ENCODE results near the gene ETV3L.
"Not testable (repeated sequence)": the region's sequence is repeated elsewhere in the genome, so short reads cannot be mapped to it uniquely, and the experiment has no call there.

ETV3L gene

DNA sequence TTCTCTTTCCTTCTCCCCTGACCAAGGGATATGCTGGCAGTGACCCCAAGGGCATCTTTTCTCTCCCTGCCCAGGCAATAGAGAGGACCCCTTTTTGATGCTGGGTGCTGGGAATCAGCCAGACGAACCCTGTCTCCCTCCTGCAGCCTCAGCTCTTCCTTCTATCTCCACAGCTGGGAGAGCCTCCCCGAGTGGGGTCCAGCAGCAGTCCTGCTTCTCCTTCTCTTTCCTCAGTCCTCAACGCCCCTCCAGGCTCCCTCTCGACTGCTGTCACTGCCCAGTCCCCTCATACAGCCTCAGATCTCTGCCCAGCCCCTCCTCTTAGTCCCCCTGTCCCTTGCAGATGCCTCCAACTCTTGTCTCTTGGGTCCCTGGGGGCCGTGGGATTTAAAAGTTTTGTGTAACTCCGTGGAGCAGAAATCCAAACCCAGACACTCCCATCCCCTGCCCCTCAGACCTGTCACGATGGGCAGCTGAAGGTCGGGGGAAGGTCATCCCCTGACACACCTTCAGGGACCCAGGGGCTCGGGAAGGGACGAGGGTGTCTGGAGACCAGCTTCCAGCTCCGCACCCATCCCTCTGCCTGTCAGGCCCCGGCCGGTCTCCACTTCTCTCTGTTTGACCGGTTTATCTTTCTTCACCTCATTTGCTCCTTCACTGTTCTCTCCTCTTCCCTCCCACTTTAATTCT, 5.8 kb upstream of the ETV3L start:
- no peak for DNase-seq (ENCODE audit: low read depth in 2 of 2)

DNA sequence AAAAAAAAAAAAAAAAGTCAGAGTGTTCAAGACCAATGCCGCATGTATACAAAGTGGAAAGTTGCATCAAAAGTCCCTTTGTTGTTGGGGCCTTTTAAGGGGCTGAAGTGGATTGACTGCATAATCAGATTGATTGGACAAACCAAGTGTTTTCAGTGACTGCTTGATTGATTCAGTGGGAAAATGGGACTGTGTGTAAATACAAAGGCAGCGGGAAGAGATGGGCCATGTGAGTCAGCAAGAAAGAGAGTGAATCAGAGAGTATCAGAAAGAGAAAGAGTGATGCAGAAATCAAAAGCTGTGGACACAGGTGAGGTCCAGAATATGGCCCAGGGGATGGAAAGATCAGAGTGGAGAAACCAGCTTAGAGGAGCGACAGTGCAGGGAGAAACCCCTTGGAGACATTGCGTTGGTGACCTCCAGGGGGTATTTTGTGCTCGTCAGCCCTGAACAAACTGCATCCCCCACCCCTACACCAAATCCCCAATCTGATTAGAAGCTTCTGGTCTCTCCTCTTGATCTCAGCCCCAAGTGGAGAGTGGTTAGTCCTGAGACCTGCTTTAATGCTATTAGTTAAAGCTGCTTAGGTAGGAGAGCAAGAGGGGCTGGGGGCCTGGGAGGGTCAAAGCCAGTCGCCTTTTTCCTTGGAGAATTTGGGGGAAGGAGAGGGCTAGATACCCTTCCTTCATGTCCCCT, 5.1 kb upstream of the ETV3L start:
- no peak for DNase-seq (ENCODE audit: low read depth in 2 of 2)

DNA sequence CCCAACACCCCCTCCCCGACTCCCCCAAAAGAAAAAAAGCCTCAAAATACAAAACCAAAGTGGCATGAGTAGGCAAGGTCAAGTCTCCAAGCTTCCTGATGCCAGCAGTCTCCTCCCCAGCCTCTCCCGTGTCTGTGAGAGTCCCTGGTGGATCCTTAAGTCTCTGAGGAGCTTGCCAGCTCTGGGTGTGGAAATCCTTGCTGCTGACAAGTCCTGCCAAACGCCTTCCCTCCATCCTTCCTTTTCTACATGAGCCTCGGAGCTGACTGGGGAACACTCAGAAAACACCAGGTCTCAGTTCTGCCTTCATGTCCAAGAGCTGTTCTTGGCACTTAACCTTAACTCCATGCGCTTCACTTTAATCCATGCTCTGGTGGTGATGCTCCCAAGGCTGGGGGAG, 3.7 kb upstream of the ETV3L start:
- DNase-seq (ENCODE audit: low read depth in 2 of 2) = no peak

DNA sequence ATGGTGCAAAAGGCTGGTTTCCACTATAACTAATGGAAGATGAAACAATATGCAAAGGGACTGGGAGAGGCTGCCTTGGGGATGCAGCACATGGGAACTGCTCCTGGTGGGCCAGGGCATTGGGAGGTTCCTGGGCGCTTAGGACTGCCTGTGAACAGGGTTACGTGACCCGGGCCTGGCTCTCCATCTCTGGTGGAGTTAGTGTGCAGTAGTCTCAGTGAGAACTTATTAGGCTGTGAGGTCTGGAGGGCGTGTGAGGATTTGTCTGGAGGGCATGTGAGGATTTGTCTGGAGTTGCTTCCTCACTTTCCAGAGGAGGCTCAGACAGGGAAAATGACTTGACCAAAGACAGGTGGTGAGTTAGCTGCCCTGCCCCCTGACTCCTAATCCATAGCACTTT, 1.5 kb upstream of the ETV3L start:
- no peak for DNase-seq (ENCODE audit: low read depth in 2 of 2)

DNA sequence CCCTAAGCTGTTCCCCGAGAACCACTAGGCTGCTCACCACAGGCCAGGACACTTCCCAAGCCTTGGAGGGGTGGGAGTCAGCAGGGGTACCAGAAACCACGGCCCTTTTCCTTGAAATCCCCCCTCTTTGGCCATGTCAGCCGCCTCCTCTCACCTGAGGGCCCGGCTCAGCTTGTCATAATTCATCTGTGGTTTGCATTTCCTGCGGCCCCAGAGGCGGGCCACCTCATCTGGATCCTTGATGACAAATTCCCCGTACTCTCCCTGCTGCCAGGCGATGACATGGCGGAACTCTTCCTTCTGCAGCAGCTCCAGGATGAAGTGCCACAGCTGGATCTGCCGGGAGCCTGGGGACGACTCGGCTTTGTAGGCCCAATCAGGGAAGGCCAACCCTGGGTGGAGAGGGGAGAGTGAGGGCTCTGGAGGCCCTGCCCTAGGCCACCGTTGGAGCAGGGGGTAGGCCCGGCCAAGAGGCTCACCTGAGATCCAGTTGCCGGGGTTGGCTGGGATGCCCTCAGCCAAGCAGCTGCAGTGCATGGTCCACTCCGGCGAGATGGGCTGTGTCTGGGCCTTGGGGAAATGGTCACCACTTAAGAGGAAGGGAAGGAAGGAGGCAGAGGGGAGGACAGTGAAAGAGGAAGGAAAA, 498 bp downstream of the ETV3L start:
- not testable (repeated sequence) for DNase-seq (ENCODE audit: low read depth in 2 of 2)

DNA sequence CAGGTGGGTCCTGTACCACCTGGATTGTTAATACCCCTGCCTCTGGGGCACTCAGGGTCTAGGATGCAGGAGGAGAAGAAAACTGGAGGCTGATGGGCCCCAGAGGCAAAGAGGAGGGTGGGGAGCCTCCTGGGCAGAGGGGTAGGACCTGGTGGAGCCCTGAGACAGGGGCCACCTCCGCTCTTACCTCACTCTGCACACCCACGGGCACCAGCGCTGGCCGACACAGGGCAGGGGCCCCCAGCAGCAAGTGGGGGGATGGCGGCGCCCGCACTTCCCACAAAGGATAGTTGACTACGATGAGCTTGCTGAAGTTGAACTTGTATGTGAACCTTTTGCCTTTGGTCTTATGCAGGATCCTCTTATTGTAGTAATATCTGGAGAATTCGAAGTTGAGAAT, 1.1 kb downstream of the ETV3L start:
- DNase-seq (ENCODE audit: low read depth in 2 of 2) = no peak

DNA sequence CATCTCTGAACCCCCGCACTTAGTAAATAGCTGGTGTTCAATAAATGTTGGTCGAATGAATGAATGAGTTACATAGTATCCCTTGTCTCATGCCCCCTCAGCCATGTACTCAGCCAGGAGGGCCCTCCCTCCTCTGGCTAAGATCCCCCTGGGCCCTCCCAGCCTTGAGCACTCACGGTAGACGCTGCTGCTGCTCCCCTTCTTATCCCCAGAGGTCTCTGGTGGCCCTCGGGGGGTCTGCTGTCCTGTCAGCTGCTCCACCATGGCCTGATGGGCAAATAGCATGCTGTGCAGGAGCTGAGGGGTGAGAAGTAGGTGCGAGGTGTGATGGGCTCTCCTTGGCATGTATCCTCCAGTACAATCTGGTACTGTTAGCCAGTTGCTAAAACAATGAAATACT, 1.9 kb downstream of the ETV3L start:
- no peak for DNase-seq (ENCODE audit: low read depth in 2 of 2)

DNA sequence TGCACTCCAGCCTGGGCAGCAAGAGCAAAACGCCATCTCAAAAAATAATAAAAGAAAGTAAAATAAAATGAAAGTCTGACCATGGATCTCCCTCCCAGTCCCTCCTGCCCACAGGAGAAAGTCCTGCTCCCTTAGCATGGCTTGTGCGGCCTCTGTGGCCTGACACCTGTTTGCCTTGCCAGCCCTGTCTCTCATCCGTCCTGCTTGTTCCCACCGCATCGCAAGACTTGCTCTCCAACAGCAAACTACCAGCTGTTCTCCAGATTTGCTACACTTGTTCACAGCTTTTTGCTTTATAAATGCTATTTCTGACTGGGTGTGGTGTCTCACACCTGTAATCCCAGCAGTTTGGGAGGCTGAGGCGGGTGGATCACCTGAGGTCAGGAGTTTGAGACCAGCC, 2.7 kb downstream of the ETV3L start:
- DNase-seq (ENCODE audit: low read depth in 2 of 2) = no peak

DNA sequence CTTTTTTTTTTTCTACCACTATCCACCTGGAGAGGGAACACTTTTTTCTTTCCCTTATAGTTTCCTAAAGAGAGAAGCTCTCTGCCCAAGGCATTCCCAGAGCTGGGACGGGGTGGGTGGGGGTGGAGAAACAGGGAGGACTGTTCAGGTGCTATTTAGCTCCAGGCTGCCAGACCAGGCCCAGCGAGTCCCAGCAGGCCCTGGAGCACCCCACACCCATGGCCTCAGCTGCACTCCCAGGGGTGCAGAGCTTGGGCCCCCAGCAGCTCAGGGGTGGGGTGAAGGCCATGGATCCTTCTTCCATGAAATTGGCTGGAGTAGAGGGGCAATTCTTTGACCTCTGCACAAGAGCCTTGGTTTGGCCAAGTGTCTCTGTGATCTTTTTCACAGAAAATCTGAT, 4.1 kb downstream of the ETV3L start:
- DNase-seq (ENCODE audit: low read depth in 2 of 2) = no peak

DNA sequence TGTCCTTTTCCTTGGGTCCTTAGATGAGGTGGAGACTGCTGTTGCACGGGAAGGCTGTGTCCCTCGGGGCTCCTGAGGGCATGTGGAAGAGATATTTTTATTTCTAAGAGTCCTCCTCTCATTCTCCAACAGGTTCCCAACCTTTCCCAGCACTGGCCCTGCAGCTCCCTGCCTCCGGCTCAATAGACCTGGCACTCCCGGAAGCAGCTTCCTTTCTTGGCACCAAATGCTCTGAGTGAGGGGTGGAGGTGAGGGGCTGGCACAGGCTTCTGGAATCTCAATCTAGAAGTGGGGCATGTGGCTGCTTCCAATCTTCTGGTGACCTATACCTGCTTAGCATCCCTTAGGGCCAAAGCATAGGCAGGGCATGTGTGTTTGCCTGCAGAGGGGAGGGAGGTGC, 4.5 kb downstream of the ETV3L start:
- DNase-seq (ENCODE audit: low read depth in 2 of 2) = no peak

DNA sequence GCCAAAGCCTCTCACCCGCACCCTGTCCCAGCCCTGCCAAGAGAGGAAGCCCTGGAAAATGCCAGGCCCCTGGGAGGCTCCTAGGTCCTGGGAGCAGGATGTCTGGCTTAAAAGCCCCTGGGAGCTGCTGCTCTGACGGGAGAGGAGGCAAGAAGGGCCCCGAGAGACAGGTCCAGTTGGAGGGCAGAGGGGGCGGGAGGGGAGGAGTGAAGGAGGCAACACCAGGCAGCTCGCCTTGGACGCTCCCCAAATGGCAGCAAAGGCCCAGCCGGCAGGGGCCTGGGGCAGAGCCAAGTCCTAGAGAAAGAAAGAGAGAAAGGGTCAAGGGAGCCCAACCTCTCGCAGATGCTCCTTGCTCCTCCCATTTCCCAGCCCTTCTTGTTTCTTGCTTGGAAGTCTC, 6.8 kb downstream of the ETV3L start:
- DNase-seq (ENCODE audit: low read depth in 2 of 2) = no peak

DNA sequence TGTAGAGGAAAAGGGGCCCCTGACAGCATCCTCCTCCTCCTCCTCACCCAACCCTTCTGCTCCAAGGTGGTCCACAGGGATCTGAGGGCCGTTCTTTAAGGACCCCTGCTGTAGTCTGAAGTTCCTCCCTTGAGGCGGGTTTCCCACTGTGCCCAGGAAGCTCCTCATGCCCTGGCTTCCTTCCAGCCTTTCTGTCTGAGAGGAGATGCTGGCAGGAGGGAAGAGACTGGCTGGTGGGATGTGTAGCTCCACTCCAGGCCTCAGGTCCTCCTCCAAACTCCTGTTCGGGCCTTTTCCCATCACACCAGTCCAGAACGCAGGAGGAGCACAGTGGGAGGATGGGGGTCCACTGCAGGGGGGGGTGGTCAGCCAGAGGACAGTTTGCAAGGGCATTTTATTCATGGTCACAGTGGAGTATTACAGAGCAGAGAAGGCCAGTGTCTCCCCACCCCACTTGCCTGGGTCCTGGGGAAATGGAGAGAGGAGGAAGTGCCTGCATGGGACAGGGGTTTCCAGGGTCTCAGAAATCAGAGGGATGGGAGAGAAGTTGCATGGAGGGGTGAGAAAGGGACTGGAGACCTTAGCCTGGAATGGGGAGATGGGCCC, 7.8 kb downstream of the ETV3L start:
- no peak for DNase-seq (ENCODE audit: low read depth in 2 of 2)

DNA sequence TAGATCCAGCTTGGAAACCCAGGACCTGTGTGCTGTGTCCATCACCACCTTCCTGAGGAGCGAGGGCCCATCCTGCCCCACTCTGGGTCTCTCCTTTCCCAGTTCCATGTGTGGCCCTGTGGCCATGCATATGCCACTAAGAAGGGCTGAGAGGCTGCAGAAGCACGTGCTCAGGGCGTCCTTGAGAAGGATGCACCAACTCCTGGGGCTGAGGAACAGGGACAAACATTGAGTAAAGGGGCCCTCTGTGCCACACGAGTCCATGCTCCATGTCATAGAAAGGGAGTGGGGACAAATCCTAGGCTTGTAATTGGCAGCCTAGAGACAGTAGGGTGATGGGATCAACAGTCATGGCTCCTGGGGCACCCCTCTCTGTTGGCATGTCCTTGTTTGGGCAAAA, 8.4 kb downstream of the ETV3L start:
- no peak for DNase-seq (ENCODE audit: low read depth in 2 of 2)

DNA sequence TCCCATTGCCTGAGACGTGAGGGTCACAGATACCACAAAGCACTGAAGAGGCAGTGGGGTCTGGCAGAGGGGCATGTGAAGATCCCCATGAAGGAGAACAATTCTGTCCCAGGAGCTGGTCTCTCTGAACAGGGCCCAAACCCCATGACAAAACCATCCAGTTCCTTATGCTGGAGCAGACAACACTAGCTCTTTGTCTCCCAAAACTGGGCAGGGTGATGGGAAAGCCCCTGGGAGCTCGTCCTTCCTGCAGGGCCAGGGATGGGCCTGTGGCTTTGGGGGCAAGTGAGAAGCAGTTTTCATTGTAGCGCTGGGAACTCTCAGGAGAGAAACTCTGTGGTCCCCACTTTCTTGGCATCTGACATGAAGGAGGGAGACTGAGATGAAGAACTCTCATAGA, 8.8 kb downstream of the ETV3L start:
- no peak for DNase-seq (ENCODE audit: low read depth in 2 of 2)

DNA sequence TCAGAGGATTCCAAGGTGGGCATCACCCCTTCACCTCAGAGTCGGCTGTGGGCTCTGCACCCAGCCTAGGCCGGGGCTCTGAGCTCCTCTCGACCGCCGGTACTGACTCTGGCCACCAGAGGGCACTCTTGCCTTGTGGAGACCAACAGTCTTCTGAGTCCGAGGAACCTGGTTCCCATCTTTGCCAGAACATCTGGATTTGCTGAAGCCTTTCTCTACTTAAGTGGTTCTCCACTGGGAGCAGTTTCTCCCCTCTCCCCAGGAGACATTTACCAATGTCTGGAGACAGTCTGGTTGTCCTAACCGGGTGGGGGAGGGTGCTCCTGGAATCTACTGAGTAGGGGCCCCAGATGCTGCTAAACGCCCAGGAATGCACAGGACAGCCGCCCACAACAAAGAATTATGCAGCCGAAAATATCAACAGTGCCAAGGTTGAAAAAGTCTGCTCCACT, 9.4 kb downstream of the ETV3L start:
- DNase-seq (ENCODE audit: low read depth in 2 of 2) = peak; percentile 70 to 83

DNA sequence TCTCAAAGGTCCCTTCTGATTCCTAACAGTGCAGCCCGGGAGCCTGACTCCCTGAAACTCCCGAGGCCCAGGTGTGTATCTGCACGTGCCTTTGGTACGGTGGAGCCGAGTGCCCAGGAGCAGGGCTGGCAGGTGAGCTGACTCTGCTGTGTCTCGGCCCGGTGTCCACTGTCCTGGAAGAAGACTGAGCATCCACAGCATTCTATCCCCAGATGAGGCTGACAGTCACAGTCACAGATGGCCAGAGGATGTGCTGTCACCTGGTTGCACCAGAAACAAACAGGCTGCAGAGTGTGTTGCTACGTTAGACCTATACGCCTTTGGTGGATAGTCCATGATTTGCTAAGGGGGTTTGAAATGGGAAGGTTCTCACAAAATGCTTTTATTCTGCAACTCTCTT, 9.8 kb downstream of the ETV3L start:
- DNase-seq (ENCODE audit: low read depth in 2 of 2) = no peak

DNA sequence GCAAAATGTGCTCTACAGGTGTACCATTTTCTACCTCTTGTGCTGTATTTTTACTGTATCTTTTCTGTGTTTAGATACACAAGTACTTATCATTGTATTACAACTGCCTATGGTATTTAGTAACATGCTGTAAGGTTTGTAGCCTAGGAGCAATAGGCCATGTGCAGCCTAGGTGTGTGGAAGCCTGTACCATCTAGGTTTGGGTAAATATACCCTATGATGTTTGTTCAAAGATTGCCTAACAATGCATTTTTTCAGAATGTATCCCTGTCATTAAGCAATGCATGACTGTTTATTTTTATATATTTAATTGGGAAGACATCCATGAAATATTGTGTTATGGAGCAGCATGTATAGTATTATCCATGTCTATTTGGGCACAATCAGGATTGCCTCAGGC, 11.0 kb downstream of the ETV3L start:
- DNase-seq (ENCODE audit: low read depth in 2 of 2) = no peak

DNA sequence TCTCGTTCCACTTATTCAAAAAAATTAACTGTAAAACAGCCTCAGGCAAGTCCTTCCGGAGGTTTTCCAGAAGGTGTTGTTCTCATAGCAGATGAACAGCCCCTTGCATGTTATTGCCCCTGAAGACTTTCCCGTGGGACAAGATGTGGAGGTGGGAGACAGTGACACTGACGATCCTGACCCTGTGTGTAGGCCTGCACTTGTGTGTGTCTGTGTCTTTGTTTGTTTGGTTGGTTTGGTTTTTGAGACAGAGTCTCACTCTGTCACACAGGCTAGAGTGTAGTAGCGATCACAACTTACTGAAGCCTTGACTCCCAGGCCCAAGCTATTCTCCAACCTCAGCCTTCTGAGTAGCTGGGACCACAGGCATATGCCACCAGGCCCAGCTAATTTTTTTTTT, 12.6 kb downstream of the ETV3L start:
- DNase-seq (ENCODE audit: low read depth in 2 of 2) = no peak

DNA sequence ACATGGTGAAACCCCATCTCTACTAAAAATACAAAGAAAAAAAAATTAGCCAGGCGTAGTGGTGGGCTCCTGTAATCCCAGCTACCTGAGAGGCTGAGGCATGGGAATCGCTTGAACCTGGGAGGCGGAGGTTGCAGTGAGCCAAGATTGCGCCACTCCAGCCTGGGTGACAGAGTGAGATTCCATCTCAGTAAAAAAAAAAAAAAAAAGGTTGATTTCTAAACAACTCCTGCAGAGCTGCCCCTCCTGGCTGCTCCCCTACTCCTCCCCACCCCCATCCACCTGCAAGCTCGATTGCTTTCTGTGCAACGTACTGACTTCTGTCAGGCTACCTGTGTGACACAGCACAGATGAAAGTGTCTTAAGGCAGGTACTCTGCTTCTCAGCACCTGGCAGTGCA, 13.3 kb downstream of the ETV3L start:
- no peak for DNase-seq (ENCODE audit: low read depth in 2 of 2)

DNA sequence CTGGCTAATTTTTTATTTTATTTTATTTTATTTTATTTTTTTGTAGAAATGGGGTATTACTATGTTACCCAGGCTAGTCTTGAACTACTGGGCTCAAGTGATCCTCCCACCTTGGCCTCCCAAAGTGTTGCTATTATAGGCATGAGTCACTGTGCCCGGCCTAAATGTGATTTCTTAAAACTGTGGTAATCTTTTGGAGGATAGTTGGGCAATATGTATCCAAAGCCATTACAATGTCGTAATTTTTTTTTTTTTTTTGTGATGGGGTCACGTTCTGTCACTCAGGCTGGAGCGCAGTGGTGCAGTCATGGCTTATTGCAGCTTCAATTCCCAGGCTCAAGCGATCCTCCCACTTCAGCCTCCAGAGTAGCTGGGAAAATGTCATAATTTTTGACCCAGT, 14.2 kb downstream of the ETV3L start:
- DNase-seq (ENCODE audit: low read depth in 2 of 2) = no peak

DNA sequence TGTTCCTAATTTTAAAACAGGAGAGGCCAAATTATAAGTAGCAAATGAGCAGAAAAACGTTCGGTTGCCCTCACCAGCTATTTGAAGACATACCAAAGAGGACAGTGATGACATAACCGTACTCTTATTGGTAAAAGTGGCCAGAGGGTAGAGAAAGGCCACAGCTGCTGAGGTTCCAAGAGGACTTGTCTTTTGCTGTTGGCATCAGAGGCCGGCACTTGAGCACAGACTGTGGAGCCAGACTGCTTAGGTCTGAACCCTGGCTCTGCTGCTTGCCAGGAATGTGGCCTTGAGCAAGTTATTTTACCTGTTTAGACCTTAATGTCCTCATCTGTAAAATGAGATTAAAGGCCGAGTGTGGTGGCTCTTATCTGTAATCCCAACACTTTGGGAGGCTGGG, 14.9 kb downstream of the ETV3L start:
- DNase-seq (ENCODE audit: low read depth in 2 of 2) = no peak

DNA sequence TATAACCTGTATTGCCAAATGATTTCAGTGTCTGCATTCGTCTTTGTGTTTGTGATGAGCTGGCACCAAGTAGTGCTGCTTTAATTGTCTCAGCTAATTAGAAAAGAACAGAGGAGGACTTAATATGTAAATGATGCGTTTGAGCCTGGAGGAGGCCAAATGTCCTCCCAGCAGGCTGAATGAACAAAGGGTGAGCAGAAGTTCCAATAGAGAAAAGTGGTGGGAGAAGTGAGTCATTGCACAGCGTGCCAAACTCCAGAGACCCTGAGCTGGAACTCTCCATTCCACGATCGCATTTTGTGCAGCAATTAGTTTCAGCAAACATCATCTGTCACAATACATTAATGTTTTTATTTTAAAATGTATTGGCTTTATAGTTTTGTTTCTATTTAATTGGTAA, 17.9 kb downstream of the ETV3L start:
- no peak for DNase-seq (ENCODE audit: low read depth in 2 of 2)

DNA sequence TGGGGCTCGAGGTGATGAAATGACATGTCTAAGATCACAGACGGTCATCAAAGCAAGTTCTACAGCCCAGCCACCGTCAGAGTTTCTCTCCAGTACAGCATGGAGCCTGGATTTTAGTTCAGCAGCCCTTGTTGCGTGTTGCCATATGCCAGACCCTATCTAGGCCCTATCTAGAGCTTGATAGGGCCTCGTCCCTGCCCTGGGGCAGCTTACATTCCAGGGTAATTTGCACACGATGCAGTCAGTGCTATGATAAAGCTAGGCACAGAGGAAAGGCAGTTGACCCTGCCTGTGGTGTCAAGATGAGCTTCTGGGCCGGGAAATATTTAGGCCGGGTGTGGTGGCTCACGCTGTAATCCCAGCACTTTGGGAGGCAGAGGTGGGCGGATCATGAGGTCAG, 18.9 kb downstream of the ETV3L start:
- DNase-seq (ENCODE audit: low read depth in 2 of 2) = no peak

All from stimulated activated CD4-positive, alpha-beta T cell treated with anti-CD3 and anti-CD28 coated beads, Interleukin-1b, Interleukin-23, amount 100 ng/mL, for 1 hour (primary cell).